ENCODE measurements around the gene GPR157. TPM values are rescaled to one million over a fixed set of nuclear protein-coding genes. Genes with fewer than 3 reads are reported as not detected.

GPR157 gene
- total and polyA plus RNA-seq, 2 of the 13 experiments (the other 11 are each of a cell fraction or from before 2014, with no cell fraction given) = 10.1 to 19.2 TPM

DNA sequence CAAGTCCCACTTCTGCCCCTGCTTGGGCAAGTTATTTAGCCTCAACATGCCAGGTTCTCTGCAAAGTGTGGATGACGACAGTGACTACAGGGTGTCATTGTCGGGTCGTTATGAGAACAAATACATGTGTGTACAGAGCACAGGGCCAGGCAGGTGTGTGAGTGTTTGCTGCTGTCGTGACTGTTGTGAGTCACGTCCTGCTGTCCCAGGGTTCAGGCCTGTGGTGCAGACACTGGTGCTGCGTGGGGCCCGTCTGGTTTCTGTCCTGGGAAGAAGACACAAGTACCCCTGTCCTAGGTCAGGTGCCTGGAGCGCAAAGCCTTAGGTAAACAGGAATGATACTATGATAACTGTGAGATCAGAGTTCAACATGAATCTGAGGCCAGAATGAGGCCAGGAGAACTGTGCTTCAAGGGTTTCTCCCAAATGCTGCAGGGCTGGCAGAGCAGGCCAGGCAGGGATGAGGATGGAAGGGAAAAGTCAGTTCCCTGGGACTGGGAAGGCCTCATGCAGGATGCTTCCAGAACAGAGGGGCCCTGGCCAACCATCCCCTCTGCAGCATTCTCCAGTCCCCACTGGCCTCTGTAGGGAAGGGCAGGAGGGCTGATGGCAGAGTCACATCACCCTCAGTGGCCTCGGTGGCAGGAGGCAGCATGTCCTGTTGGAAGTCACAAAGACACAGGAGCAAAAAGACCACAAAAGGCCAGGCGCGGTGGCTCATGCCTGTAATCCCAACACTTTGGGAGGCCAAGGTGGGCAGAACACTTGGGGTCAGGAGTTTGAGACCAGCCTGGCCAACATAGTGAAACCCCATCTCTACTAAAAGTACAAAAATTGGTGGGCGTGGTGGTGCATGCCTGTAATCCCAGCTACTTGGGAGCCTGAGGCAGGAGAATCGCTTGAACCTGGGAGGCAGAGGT is 15.7 kb downstream of the GPR157 start (continued):
- TF ChIP-seq KLF15 (CRISPR knock-in tag; IDR thresholded peaks at IDR 0.05; ENCODE audit: borderline replicate concordance) = no peak
- TF ChIP-seq CBX2 (IDR thresholded peaks at IDR 0.05; ENCODE audit: low read depth, low read length) = peak; percentile 87; the same call in 1 of the 2 replicates
- TF ChIP-seq CBX2 (CRISPR knock-in tag; IDR thresholded peaks at IDR 0.05; ENCODE audit: low read depth) = no peak
- peak; percentile 67; the same call in 1 of the 2 replicates for TF ChIP-seq ZNF670 (CRISPR knock-in tag; IDR thresholded peaks at IDR 0.05; ENCODE audit: borderline replicate concordance)
- no peak for TF ChIP-seq ZNF549 (CRISPR knock-in tag; IDR thresholded peaks at IDR 0.05)
- peak; percentile 56 for TF ChIP-seq TBX3 (IDR thresholded peaks at IDR 0.05; ENCODE audit: borderline replicate concordance)
- peak; percentile 58; the same call in 1 of the 2 replicates for TF ChIP-seq ZFP1 (CRISPR knock-in tag; IDR thresholded peaks at IDR 0.05)
- TF ChIP-seq KLF6 (CRISPR knock-in tag; IDR thresholded peaks at IDR 0.05) = peak; percentile 73; the same call in 1 of the 2 replicates
- TF ChIP-seq, protein P1, sequence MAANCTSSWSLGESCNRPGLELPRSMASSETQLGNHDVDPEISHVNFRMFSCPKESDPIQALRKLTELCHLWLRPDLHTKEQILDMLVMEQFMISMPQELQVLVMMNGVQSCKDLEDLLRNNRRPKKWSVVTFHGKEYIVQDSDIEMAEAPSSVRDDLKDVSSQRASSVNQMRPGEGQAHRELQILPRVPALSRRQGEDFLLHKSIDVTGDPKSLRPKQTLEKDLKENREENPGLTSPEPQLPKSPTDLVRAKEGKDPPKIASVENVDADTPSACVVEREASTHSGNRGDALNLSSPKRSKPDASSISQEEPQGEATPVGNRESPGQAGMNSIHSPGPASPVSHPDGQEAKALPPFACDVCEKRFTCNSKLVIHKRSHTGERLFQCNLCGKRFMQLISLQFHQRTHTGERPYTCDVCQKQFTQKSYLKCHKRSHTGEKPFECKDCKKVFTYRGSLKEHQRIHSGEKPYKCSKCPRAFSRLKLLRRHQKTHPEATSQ (CRISPR knock-in tag; IDR thresholded peaks at IDR 0.05; ENCODE audit: borderline replicate concordance) = peak; percentile 69; the same call in 1 of the 2 replicates
- 0 out of 2 replicates have a peak, but pooled peaks have one; percentile 23 for TF ChIP-seq ZNF354B (CRISPR knock-in tag; IDR thresholded peaks at IDR 0.05)
- peak; percentile 93 for TF ChIP-seq ZNF772 (CRISPR knock-in tag; IDR thresholded peaks at IDR 0.05)
- TF ChIP-seq ZNF75D (CRISPR knock-in tag; IDR thresholded peaks at IDR 0.05; ENCODE audit: borderline replicate concordance) = no peak
- no peak for TF ChIP-seq HNRNPLL (IDR thresholded peaks at IDR 0.05; ENCODE audit: low read depth, low read length, poor library complexity, severe bottlenecking)
- TF ChIP-seq ZNF124 (CRISPR knock-in tag; IDR thresholded peaks at IDR 0.05) = peak; percentile 63; the same call in 1 of the 2 replicates
- peak; percentile 96 for TF ChIP-seq HDAC1 (CRISPR knock-in tag; IDR thresholded peaks at IDR 0.05)
- TF ChIP-seq NCOR1 (IDR thresholded peaks at IDR 0.05; ENCODE audit: borderline replicate concordance, low read length) = peak; percentile 86
- TF ChIP-seq ZNF674 (CRISPR knock-in tag; IDR thresholded peaks at IDR 0.05; ENCODE audit: low read depth) = no peak
- peak; percentile 69; the same call in 1 of the 2 replicates for TF ChIP-seq MYC (CRISPR knock-in tag; IDR thresholded peaks at IDR 0.05; ENCODE audit: borderline replicate concordance)
- TF ChIP-seq, protein P2, sequence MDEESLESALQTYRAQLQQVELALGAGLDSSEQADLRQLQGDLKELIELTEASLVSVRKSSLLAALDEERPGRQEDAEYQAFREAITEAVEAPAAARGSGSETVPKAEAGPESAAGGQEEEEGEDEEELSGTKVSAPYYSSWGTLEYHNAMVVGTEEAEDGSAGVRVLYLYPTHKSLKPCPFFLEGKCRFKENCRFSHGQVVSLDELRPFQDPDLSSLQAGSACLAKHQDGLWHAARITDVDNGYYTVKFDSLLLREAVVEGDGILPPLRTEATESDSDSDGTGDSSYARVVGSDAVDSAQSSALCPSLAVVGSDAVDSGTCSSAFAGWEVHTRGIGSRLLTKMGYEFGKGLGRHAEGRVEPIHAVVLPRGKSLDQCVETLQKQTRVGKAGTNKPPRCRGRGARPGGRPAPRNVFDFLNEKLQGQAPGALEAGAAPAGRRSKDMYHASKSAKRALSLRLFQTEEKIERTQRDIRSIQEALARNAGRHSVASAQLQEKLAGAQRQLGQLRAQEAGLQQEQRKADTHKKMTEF (CRISPR knock-in tag; IDR thresholded peaks at IDR 0.05) = peak; percentile 78; the same call in 1 of the 2 replicates
- TF ChIP-seq RCOR2 (CRISPR knock-in tag; IDR thresholded peaks at IDR 0.05) = peak; percentile 86
- peak; percentile 96 for TF ChIP-seq TARDBP (CRISPR knock-in tag; IDR thresholded peaks at IDR 0.05)
- TF ChIP-seq ZSCAN31 (CRISPR knock-in tag; IDR thresholded peaks at IDR 0.05; ENCODE audit: low read depth) = peak; percentile 62; the same call in 1 of the 2 replicates
- peak; percentile 75 for TF ChIP-seq POLR2G (IDR thresholded peaks at IDR 0.05; ENCODE audit: low read depth, low read length)
- TF ChIP-seq, protein P3, sequence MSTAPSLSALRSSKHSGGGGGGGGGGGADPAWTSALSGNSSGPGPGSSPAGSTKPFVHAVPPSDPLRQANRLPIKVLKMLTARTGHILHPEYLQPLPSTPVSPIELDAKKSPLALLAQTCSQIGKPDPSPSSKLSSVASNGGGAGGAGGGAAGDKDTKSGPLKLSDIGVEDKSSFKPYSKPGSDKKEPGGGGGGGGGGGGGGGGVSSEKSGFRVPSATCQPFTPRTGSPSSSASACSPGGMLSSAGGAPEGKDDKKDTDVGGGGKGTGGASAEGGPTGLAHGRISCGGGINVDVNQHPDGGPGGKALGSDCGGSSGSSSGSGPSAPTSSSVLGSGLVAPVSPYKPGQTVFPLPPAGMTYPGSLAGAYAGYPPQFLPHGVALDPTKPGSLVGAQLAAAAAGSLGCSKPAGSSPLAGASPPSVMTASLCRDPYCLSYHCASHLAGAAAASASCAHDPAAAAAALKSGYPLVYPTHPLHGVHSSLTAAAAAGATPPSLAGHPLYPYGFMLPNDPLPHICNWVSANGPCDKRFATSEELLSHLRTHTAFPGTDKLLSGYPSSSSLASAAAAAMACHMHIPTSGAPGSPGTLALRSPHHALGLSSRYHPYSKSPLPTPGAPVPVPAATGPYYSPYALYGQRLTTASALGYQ (CRISPR knock-in tag; IDR thresholded peaks at IDR 0.05) = peak; percentile 57; the same call in 1 of the 2 replicates
- TF ChIP-seq KDM3A (CRISPR knock-in tag; IDR thresholded peaks at IDR 0.05; ENCODE audit: low read depth) = peak; percentile 82; the same call in 1 of the 2 replicates
- TF ChIP-seq BCL6 (CRISPR knock-in tag; IDR thresholded peaks at IDR 0.05) = peak; percentile 85

Measured in HepG2 (cell line).